22Rv1 (cell line): ENCODE data around the gene ERLIN1.

Experiments
- CTCF ChIP-seq: fragments of 450-650 bp; IDR thresholded peaks from 2 replicates; pipeline ENCODE4 v1.5.1; 2017; ENCODE audit warnings: mild to moderate bottlenecking
- ZFX ChIP-seq: fragments of 450-650 bp; IDR thresholded peaks from 2 replicates; pipeline ENCODE4 v1.6.1; 2017; ENCODE audit warnings: antibody characterized with exemption, borderline replicate concordance

GRCh38 chr10:100223879-100224278 lies 38.0 kb upstream of the ERLIN1 start:
- TF ChIP-seq CTCF (no peak), ZFX (no peak)
